Astrocyte of the spinal cord (primary cell): Measurements from ENCODE around the gene MACROH2A1.

Experiments
- DNase-seq: peaks from one replicate; pipeline ENCODE4 v3.0.0; 2011; ENCODE audit warnings: low read depth, low spot score
- H3K4me3 ChIP-seq: 2 replicates; pipeline ENCODE4 v1.5.1; 2011; ENCODE audit warnings: low read depth, mild to moderate bottlenecking, low read length, moderate library complexity
- in situ Hi-C: cut with HindIII; loops from 2 replicates; pipeline ENCODE4 v1.10.0; 2017; ENCODE audit warnings: low sequenced_read_pairs
- TF ChIP-seq, protein P1 (sequence below): IDR thresholded peaks from 2 replicates; pipeline ENCODE4 v1.5.1; 2012; ENCODE audit warnings: low read depth, mild to moderate bottlenecking, low read length, inconsistent platforms

Gene MACROH2A1

DNA sequence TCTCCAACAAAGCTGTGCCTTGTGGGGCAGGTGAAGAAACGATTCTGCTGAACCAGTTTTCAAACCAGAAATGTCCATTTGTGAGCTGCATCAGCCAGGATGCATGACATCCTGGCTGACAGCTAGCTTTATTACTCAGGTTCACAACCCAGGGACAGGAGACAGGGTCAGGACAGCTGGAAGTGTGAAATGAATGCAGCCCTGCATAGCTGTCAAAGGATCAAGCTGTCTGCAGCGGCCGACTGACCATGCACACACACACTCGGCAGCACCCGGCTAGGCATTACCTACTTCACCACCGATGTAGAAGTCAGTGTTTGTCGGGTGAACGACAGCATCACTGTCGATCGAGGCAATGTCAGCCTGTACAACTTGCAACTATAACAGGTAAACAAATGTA lies 48.5 kb downstream of the MACROH2A1 start:
- TF ChIP-seq, protein P1, sequence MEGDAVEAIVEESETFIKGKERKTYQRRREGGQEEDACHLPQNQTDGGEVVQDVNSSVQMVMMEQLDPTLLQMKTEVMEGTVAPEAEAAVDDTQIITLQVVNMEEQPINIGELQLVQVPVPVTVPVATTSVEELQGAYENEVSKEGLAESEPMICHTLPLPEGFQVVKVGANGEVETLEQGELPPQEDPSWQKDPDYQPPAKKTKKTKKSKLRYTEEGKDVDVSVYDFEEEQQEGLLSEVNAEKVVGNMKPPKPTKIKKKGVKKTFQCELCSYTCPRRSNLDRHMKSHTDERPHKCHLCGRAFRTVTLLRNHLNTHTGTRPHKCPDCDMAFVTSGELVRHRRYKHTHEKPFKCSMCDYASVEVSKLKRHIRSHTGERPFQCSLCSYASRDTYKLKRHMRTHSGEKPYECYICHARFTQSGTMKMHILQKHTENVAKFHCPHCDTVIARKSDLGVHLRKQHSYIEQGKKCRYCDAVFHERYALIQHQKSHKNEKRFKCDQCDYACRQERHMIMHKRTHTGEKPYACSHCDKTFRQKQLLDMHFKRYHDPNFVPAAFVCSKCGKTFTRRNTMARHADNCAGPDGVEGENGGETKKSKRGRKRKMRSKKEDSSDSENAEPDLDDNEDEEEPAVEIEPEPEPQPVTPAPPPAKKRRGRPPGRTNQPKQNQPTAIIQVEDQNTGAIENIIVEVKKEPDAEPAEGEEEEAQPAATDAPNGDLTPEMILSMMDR = no peak
- no peak overlapping the region for H3K4me3 ChIP-seq
- in situ Hi-C loops = no loop called here
- no peak for DNase-seq

DNA sequence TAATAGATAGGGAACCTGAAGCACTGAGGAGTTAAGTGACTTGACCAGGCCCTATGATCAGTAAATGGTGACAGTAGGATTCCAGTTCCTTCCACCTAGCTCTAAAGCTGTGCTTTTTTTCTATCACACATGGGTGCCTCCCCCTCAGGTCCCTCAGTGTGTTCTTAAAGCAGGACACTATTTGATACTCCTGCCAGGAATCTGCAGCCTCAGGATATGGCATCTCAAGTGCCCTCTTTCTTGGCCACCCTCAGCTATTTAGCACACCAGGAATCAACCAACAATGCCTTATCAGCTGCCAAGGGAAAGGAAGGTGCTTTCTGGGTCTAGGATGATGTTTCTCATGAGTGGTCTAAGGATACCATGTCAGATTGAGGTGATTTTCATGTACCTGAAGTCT lies 49.1 kb downstream of the MACROH2A1 start:
- in situ Hi-C loops = no loop called here
- no peak overlapping the region for H3K4me3 ChIP-seq
- no peak for DNase-seq
- TF ChIP-seq, protein P1 = no peak

DNA sequence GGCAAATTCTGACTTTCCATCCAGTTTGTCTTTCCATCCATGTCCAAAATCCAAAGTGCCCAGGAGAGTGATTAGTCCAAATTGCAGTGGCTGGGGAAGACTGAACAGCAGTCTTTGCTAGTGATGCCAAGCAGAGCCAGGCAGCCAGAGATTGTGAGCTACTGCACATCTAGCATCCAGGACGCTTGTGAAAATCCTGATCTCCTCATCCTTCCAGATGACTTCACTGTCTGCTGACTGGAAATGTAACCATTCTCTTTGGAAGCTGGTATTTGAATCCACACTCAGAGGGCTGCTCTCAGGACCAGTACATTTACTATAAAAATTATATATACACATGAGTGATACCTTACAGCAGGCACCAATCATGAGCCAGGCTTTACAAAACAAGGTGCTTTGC lies 49.6 kb downstream of the MACROH2A1 start:
- H3K4me3 ChIP-seq = no peak overlapping the region
- no peak for DNase-seq
- in situ Hi-C loops = no loop called here
- TF ChIP-seq, protein P1 = no peak

DNA sequence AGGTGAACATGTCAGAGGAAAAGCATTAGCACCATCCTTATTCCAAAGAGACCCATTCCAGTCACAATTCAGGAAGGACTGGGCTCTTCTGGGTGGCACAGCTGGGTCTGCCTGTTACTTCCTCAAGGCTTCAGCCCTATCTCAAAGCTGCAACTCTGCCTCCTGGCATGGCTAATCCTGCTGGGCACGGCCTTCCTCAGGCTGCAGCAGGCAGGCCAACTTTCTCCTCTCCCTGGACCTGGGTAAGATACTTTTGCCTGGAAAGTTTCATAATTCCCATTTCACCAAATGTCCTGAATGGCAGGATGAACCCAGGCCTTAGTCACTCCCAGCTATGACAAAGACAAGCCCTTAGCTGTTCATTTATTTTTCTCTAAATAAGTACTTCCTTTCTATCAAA lies 50.1 kb downstream of the MACROH2A1 start:
- H3K4me3 ChIP-seq = no peak overlapping the region
- TF ChIP-seq, protein P1 = no peak
- in situ Hi-C loops = no loop called here

DNA sequence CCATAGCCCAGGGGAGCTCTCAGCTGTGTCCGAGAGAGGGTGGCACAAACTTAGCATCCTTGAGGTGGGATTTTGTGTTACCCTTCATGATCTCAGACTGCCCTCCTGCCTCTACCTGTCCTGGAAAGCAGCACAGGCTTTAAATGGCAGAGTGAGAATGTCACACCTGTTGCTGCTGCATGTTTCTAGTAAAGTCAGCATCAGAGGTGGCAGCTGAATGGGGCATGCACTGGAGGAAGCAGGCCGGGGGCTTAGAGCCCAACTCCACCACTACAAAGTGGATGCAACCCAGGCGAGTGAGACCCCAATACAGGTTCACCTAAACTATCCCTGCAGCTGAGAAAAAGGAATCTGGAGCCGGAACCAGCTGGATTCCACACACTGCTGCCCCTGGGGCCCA lies 51.6 kb downstream of the MACROH2A1 start:
- TF ChIP-seq, protein P1 = no peak
- H3K4me3 ChIP-seq = no peak overlapping the region
- in situ Hi-C loops = no loop called here
- no peak for DNase-seq

More for the DNA sequence above, 50.1 kb downstream of the MACROH2A1 start:
- DNase-seq = no peak

DNA sequence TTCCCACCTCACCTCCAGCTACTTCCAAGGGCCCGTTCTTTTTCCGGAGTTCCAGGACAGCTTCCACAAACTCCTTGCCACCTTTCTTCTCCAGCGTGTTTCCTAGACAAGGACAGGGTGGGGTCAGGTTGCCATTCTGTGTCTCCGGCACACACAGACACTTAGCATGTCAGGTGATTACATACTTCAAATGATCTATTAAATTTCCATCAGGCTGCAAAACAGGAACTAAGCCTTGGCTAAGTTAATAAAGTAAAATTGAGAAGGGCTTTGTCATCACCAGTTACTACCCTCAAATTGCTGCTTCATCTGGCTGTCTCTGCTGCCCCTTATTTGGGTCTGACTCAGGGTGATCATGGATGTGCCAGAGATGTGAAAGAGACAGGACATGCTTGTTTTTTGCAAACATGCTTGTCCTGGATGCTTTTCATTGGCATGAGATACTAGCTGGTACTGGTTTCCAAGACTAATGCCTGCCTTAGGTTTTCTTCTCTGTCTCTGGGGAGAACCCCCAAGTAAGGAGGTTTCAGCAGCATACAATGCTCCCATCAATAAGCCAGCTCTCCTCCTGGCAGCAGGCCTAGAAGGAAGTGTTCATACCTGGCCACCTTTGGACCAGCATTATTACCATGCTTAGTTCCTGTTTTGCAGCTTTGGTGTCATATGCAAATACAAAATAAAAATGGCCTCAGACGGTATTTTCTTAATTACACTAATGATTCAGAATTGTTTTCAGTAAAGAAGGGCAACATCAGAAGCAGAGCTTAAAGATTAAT lies 52.9 kb downstream of the MACROH2A1 start:
- no peak for DNase-seq
- in situ Hi-C loops = no loop called here

More for the DNA sequence above, 52.9 kb downstream of the MACROH2A1 start:
- H3K4me3 ChIP-seq = no peak overlapping the region
- TF ChIP-seq, protein P1 = no peak
